Caco-2 (cell line): ENCODE measurements around the gene PAPOLG. TPM values are rescaled to one million over a fixed set of nuclear protein-coding genes. Genes with fewer than 3 reads are reported as not detected.

Experiments
- BruUV-seq: library from RNA; stranded (reverse); fragments of 400-500 nt; replicated peaks from 2 replicates; lab custom pipeline; 2021; lab: Mats Ljungman, UMichigan
- CTCF ChIA-PET: fragments of 300-600 bp; sonication (Branson Sonifier 250); formaldehyde crosslinking; loops from one replicate; lab custom pipeline; 2022; ENCODE audit warnings: antibody characterized with exemption; lab: Charles Lee
- POLR2A ChIA-PET: fragments of 300-600 bp; sonication (Branson Sonifier 250); formaldehyde crosslinking; loops from one replicate; lab custom pipeline; 2022; ENCODE audit warnings: antibody characterized with exemption; lab: Charles Lee
- DNase-seq, 2 experiments: peaks; one replicate each; pipeline versions ENCODE4 v3.0.0 to v3.0.0-alpha.2; 2020 to 2022
- H3K27me3 ChIP-seq: replicated peaks from 2 replicates; pipeline ENCODE4 v1.6.0; 2011; ENCODE audit warnings: low read length; ENCODE audit not compliant: control insufficient read depth, insufficient read depth
- H3K36me3 ChIP-seq: 2 replicates; pipeline ENCODE4 v1.5.1; 2011; ENCODE audit warnings: low read length; ENCODE audit not compliant: control insufficient read depth, insufficient read depth
- H3K4me1 ChIP-seq: fragments of 250-450 bp; sonication (Bioruptor Pico); 2 replicates; pipeline ENCODE4 v1.5.1; 2020; ENCODE audit warnings: mild to moderate bottlenecking
- H3K4me3 ChIP-seq: 2 replicates; pipeline ENCODE4 v1.5.1; 2011; ENCODE audit warnings: low read depth, mild to moderate bottlenecking, control low read depth, low read length
- H3K9me3 ChIP-seq: fragments of 250-450 bp; sonication (Bioruptor Pico); 2 replicates; pipeline ENCODE4 v1.5.1; 2020; ENCODE audit warnings: mild to moderate bottlenecking, moderate library complexity
- H3K27ac Mint-ChIP-seq: one replicate; pipeline ENCODE4 v1.8.0; 2022; ENCODE audit warnings: mixed read lengths; ENCODE audit not compliant: unreplicated experiment
- H3K27me3 Mint-ChIP-seq: one replicate; pipeline ENCODE4 v1.8.0; 2022; ENCODE audit warnings: mixed read lengths; ENCODE audit not compliant: insufficient read depth, unreplicated experiment
- H3K36me3 Mint-ChIP-seq: one replicate; pipeline ENCODE4 v1.8.0; 2022; ENCODE audit warnings: mild to moderate bottlenecking, mixed read lengths; ENCODE audit not compliant: insufficient read depth, unreplicated experiment
- H3K4me1 Mint-ChIP-seq: one replicate; pipeline ENCODE4 v1.8.0; 2022; ENCODE audit warnings: low read depth, mixed read lengths; ENCODE audit not compliant: unreplicated experiment
- H3K4me3 Mint-ChIP-seq: one replicate; pipeline ENCODE4 v1.8.0; 2022; ENCODE audit warnings: mild to moderate bottlenecking, moderate library complexity, mixed read lengths; ENCODE audit not compliant: unreplicated experiment
- H3K9me3 Mint-ChIP-seq: one replicate; pipeline ENCODE4 v1.8.0; 2022; ENCODE audit warnings: mixed read lengths; ENCODE audit not compliant: unreplicated experiment
- CTCF ChIP-seq, 2 experiments: fragments of 200-600 bp in 1 of 2; IDR thresholded peaks; 1 replicate in 1 of 2; 2 replicates in 1 of 2; pipeline versions ENCODE4 v1.5.1 to v1.8.0; 2011 to 2022; ENCODE audit warnings: antibody characterized with exemption in 1 of 2, control low read depth in 1 of 2, inconsistent platforms in 1 of 2, low read depth in 1 of 2, low read length in 1 of 2, mild to moderate bottlenecking in 1 of 2, moderate library complexity in 1 of 2; ENCODE audit not compliant: insufficient read depth in 1 of 2, severe bottlenecking in 1 of 2, unreplicated experiment in 1 of 2
- intact Hi-C: fragments of 100-400 bp; cut with micrococcal nuclease; formaldehyde crosslinking; loops from one replicate; pipeline ENCODE4 v1.10.0; 2022; ENCODE audit not compliant: unreplicated experiment
- total RNA-seq: library from RNA; stranded (reverse); gene quantifications from 2 replicates; pipeline ENCODE4 v1.2.3, GENCODE V29; 2022

PAPOLG gene
- total RNA-seq, 1 experiment from 2014 or later: 14.4 TPM

- H3K36me3 Mint-ChIP-seq: no peaks in the 10 kb centered on the region
- DNase-seq: no peak
- TF ChIP-seq CTCF (IDR thresholded peaks at IDR 0.05; ENCODE audit: insufficient read depth in 1 of 2, low read depth in 1 of 2, low read length in 1 of 2, severe bottlenecking in 1 of 2, unreplicated experiment in 1 of 2): no peak
- no peak overlapping the region for H3K27ac Mint-ChIP-seq
- Histone ChIP-seq H3K9me3 (no peaks in the 10 kb centered on the region; the same call in 1 of the 2 replicates), H3K27me3 (no peaks in the 10 kb centered on the region; the same call in 1 of the 2 replicates), H3K4me1 (no peaks in the 10 kb centered on the region), H3K36me3 (no peaks in the 10 kb centered on the region), H3K4me3 (no peak overlapping the region)
- H3K9me3 Mint-ChIP-seq: no peaks in the 10 kb centered on the region
- CTCF ChIA-PET: no interaction called here
- peaks cover 15% of the 10 kb centered on the region for H3K27me3 Mint-ChIP-seq
- POLR2A ChIA-PET: no interaction called here
- H3K4me3 Mint-ChIP-seq: no peak overlapping the region
- no peaks in the 10 kb centered on the region for H3K4me1 Mint-ChIP-seq
- intact Hi-C loops: no loop called here
- no TSS peak for BruUV-seq
These were observed 16.9 kb upstream of the PAPOLG start for GRCh38 chr2:60739156-60739555.

DNA sequence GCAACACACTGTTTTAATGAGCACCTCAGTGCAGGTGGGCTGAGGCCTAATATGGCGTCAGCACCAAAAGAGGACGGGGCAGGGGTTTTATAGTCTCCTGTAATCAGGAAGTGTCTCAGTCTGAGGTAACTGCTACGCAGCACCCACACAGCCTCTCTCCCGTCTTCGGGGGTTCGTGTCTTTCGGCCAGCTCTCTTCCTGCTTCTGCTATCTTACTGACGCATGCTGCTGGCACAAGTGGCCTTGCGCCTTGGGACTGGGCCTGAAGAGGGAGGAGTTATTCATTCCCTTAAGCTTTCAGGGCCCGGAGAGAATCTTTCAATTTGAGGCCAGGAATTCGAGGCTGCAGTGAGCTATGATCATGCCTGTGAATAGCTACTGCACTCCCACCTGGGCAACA, 14.5 kb upstream of the PAPOLG start:
- Mint-ChIP-seq H3K36me3 (no peaks in the 10 kb centered on the region), H3K27ac (no peak overlapping the region), H3K27me3 (peaks cover 3% of the 10 kb centered on the region), H3K4me3 (no peak overlapping the region), H3K4me1 (no peaks in the 10 kb centered on the region), H3K9me3 (no peaks in the 10 kb centered on the region)
- intact Hi-C loops: no loop called here
- H3K4me3 ChIP-seq: no peak overlapping the region
- H3K27me3 ChIP-seq: no peaks in the 10 kb centered on the region
- H3K9me3 ChIP-seq: no peaks in the 10 kb centered on the region; the same call in 1 of the 2 replicates
- BruUV-seq: no TSS peak
- ChIA-PET POLR2A (no interaction called here), CTCF (no interaction called here)
- no peak for TF ChIP-seq CTCF (IDR thresholded peaks at IDR 0.05; ENCODE audit: insufficient read depth in 1 of 2, low read depth in 1 of 2, low read length in 1 of 2, severe bottlenecking in 1 of 2, unreplicated experiment in 1 of 2)
- no peaks in the 10 kb centered on the region for H3K4me1 ChIP-seq
- H3K36me3 ChIP-seq: no peaks in the 10 kb centered on the region
- no peak for DNase-seq

DNA sequence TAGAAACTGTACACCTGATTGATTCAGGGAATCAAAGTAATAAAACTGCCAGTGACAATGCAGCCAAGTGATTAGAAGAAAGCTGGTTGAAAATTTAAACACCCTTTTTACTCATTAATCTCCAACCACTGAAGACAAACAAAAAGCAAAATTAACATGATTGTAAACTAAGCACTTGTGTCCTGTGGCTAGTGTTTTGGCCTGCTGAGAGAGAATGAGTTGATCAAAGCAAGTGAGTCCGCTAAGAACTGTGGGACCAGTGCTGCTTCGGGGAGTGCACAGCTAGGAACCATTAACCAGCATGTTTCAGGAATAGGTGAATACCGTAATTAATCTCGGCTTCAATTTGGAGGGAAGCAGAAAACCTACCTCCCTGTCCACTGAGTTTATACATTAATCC, 13.6 kb upstream of the PAPOLG start:
- Mint-ChIP-seq H3K4me1 (no peaks in the 10 kb centered on the region), H3K4me3 (no peak overlapping the region)
- intact Hi-C loops: no loop called here

More for the DNA sequence above, 13.6 kb upstream of the PAPOLG start:
- Histone ChIP-seq H3K4me3 (no peak overlapping the region), H3K27me3 (no peaks in the 10 kb centered on the region), H3K9me3 (no peaks in the 10 kb centered on the region; the same call in 1 of the 2 replicates), H3K36me3 (no peaks in the 10 kb centered on the region), H3K4me1 (no peaks in the 10 kb centered on the region)
- Mint-ChIP-seq H3K36me3 (no peaks in the 10 kb centered on the region), H3K27me3 (peaks cover 3% of the 10 kb centered on the region), H3K9me3 (no peaks in the 10 kb centered on the region), H3K27ac (no peak overlapping the region)
- no peak for DNase-seq
- no peak for TF ChIP-seq CTCF (IDR thresholded peaks at IDR 0.05; ENCODE audit: insufficient read depth in 1 of 2, low read depth in 1 of 2, low read length in 1 of 2, severe bottlenecking in 1 of 2, unreplicated experiment in 1 of 2)
- BruUV-seq: no TSS peak
- CTCF ChIA-PET: no interaction called here
- POLR2A ChIA-PET: no interaction called here
